Measurements from ENCODE around the gene SERPINA6.
"Not testable (repeated sequence)": the region's sequence is repeated elsewhere in the genome, so short reads cannot be mapped to it uniquely, and the experiment has no call there.

Gene SERPINA6

GRCh38 chr14:94304243-94304642, 18.9 kb downstream of the SERPINA6 start:
- no peak overlapping the region for H3K27ac ChIP-seq
- TF ChIP-seq ZFX (IDR thresholded peaks at IDR 0.05; ENCODE audit: borderline replicate concordance) (no peak), CTCF (IDR thresholded peaks at IDR 0.05) (no peak)

- no peak for TF ChIP-seq CTCF (IDR thresholded peaks at IDR 0.05)
- TF ChIP-seq ZFX (IDR thresholded peaks at IDR 0.05; ENCODE audit: borderline replicate concordance), result no peak
- no peak overlapping the region for H3K27ac ChIP-seq
Observed at GRCh38 chr14:94303111-94303510, 20.0 kb downstream of the SERPINA6 start.

- TF ChIP-seq CTCF (IDR thresholded peaks at IDR 0.05) (no peak), ZFX (IDR thresholded peaks at IDR 0.05; ENCODE audit: borderline replicate concordance) (no peak)
- no peak overlapping the region for H3K27ac ChIP-seq
Observed at GRCh38 chr14:94298130-94298529, 25.0 kb downstream of the SERPINA6 start.

GRCh38 chr14:94296181-94296545, 27.0 kb downstream of the SERPINA6 start:
- H3K27ac ChIP-seq, result not testable (repeated sequence)

- H3K27ac ChIP-seq, result no peak overlapping the region
- TF ChIP-seq ZFX (IDR thresholded peaks at IDR 0.05; ENCODE audit: borderline replicate concordance) (no peak), CTCF (IDR thresholded peaks at IDR 0.05) (no peak)
Observed at GRCh38 chr14:94295360-94296180, 27.6 kb downstream of the SERPINA6 start.

GRCh38 chr14:94293578-94293924, 29.6 kb downstream of the SERPINA6 start:
- TF ChIP-seq CTCF (IDR thresholded peaks at IDR 0.05) (no peak), ZFX (IDR thresholded peaks at IDR 0.05; ENCODE audit: borderline replicate concordance) (no peak)

GRCh38 chr14:94292872-94293577, 30.1 kb downstream of the SERPINA6 start, which contains the start of gene SERPINA10:
Gene SERPINA10 (minus strand): TSS chr14:94293268. CDS start chr14:94290593, 2,675 bp downstream.
- H3K27ac ChIP-seq, result no peak within 1 kb of the TSS
- TF ChIP-seq ZFX (IDR thresholded peaks at IDR 0.05; ENCODE audit: borderline replicate concordance), result no peak
- no peak for TF ChIP-seq CTCF (IDR thresholded peaks at IDR 0.05)

More at GRCh38 chr14:94293578-94293924, 29.6 kb downstream of the SERPINA6 start:
- no peak overlapping the region for H3K27ac ChIP-seq

Measured in 22Rv1 (cell line).